Esophagus squamous epithelium (tissue), 4 donors: Measurements from ENCODE around the gene ANKRD29.

Experiments used
- POLR2A ChIP-seq, 4 donors: fragments of 450-650 bp; IDR thresholded peaks; one replicate each; pipeline ENCODE4 v1.6.1; 2017; ENCODE audit warnings: antibody characterized with exemption in 4 of 4, mild to moderate bottlenecking in 4 of 4, moderate library complexity in 3 of 4
- TF ChIP-seq, protein P1 (sequence below), 6 experiments: fragments of 450-650 bp in 4 of 6; fragments of 200-600 bp in 2 of 6; sonication (generic) in 2 of 6; IDR thresholded peaks; one replicate each; pipeline ENCODE4 v1.5.1; 2016 to 2019; ENCODE audit warnings: antibody characterized with exemption in 6 of 6, mild to moderate bottlenecking in 4 of 6, moderate library complexity in 4 of 6

DNA sequence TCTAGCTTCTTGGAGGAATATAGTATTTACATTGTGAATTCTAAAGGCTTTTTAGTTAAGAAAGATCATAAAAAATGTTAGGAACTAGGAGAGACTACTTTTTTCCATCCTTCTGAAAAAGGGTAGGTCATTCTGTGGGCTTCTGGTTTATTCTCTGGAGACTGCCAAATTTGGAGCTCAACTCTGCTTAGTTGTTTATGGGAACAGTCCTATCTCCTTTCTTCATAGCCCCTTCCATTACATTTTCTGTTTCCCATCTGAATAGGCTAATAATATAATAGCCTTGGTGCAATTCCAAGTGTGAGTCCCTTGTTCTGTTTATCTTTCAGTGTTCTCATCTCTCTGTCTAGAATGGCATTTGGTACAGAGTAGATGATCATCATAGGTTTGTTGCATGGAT, 42.1 kb upstream of the ANKRD29 start:
- no peak for TF ChIP-seq POLR2A (IDR thresholded peaks at IDR 0.05)
- TF ChIP-seq, protein P1, sequence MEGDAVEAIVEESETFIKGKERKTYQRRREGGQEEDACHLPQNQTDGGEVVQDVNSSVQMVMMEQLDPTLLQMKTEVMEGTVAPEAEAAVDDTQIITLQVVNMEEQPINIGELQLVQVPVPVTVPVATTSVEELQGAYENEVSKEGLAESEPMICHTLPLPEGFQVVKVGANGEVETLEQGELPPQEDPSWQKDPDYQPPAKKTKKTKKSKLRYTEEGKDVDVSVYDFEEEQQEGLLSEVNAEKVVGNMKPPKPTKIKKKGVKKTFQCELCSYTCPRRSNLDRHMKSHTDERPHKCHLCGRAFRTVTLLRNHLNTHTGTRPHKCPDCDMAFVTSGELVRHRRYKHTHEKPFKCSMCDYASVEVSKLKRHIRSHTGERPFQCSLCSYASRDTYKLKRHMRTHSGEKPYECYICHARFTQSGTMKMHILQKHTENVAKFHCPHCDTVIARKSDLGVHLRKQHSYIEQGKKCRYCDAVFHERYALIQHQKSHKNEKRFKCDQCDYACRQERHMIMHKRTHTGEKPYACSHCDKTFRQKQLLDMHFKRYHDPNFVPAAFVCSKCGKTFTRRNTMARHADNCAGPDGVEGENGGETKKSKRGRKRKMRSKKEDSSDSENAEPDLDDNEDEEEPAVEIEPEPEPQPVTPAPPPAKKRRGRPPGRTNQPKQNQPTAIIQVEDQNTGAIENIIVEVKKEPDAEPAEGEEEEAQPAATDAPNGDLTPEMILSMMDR (IDR thresholded peaks at IDR 0.05): no peak
